Breast epithelium (tissue), 3 donors: ENCODE data around the gene MYO18B.

Experiments used
- POLR2A ChIP-seq: fragments of 450-650 bp; IDR thresholded peaks from one replicate; pipeline ENCODE4 v1.6.1; 2016; ENCODE audit warnings: antibody characterized with exemption, mild to moderate bottlenecking, moderate library complexity
- POLR2AphosphoS5 ChIP-seq, 3 donors: sonication (generic); formaldehyde crosslinking; IDR thresholded peaks; one replicate each; pipeline ENCODE4 v1.6.1; 2017; ENCODE audit warnings: antibody characterized with exemption in 3 of 3
- TF ChIP-seq, protein P1 (sequence below), 3 donors: fragments of 450-650 bp; IDR thresholded peaks; one replicate each; pipeline ENCODE4 v1.5.1; 2016 to 2017; ENCODE audit warnings: antibody characterized with exemption in 3 of 3, mild to moderate bottlenecking in 3 of 3, moderate library complexity in 3 of 3

DNA sequence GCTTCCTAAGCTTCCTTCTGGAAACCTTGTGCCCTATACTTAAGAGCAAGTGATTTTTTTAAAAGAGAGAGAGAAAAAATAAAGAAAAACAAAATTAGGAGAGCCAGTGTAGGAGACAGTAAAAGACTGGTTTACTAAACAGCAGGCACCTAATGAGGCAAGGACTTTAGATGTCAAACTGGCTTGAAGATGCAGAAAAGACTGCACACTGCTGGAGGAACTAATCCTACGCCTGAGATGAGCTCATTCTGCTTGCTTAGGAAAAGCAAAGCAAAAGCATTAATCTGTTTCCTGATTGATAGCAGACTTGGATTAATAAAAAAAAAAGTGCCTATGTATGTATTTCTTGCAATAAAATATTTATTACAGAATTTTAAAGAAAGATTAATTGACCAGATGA lies 313.7 kb downstream of the MYO18B start:
- TF ChIP-seq, protein P1, sequence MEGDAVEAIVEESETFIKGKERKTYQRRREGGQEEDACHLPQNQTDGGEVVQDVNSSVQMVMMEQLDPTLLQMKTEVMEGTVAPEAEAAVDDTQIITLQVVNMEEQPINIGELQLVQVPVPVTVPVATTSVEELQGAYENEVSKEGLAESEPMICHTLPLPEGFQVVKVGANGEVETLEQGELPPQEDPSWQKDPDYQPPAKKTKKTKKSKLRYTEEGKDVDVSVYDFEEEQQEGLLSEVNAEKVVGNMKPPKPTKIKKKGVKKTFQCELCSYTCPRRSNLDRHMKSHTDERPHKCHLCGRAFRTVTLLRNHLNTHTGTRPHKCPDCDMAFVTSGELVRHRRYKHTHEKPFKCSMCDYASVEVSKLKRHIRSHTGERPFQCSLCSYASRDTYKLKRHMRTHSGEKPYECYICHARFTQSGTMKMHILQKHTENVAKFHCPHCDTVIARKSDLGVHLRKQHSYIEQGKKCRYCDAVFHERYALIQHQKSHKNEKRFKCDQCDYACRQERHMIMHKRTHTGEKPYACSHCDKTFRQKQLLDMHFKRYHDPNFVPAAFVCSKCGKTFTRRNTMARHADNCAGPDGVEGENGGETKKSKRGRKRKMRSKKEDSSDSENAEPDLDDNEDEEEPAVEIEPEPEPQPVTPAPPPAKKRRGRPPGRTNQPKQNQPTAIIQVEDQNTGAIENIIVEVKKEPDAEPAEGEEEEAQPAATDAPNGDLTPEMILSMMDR (IDR thresholded peaks at IDR 0.05), result no peak
- TF ChIP-seq POLR2A (no peak), POLR2AphosphoS5 (IDR thresholded peaks at IDR 0.05) (no peak)
